Stimulated activated CD4-positive, alpha-beta T cell treated with anti-CD3 and anti-CD28 coated beads, Interleukin-15, amount 100 ng/mL, for 24 hours (primary cell): ENCODE measurements around the gene DMXL1.
"Not testable (repeated sequence)": the region's sequence is repeated elsewhere in the genome, so short reads cannot be mapped to it uniquely, and the experiment has no call there.

Experiments used
- DNase-seq: peaks from one replicate; pipeline ENCODE4 v3.0.0-alpha.2; 2020

Gene DMXL1

GRCh38 chr5:119123280-119123679, 52.4 kb downstream of the DMXL1 start:
- no peak for DNase-seq

- DNase-seq: no peak
These were observed 58.9 kb downstream of the DMXL1 start for GRCh38 chr5:119129770-119130169.

- no peak for DNase-seq
These were observed 60.8 kb downstream of the DMXL1 start for GRCh38 chr5:119131530-119132304.

GRCh38 chr5:119135743-119136142, 64.9 kb downstream of the DMXL1 start:
- DNase-seq: not testable (repeated sequence)

GRCh38 chr5:119136666-119137318, 65.9 kb downstream of the DMXL1 start:
- no peak for DNase-seq

GRCh38 chr5:119153629-119154028, 82.7 kb downstream of the DMXL1 start:
- DNase-seq: no peak

GRCh38 chr5:119158144-119158543, 87.3 kb downstream of the DMXL1 start:
- no peak for DNase-seq

GRCh38 chr5:119161430-119161829, 90.5 kb downstream of the DMXL1 start:
- no peak for DNase-seq

GRCh38 chr5:119166026-119166425, 95.1 kb downstream of the DMXL1 start:
- DNase-seq: no peak

GRCh38 chr5:119168401-119168800, 97.5 kb downstream of the DMXL1 start:
- DNase-seq: no peak

GRCh38 chr5:119171686-119172085, 100.8 kb downstream of the DMXL1 start:
- no peak for DNase-seq

- no peak for DNase-seq
These were observed 103.8 kb downstream of the DMXL1 start for GRCh38 chr5:119174578-119175163.

- no peak for DNase-seq
These were observed 105.9 kb downstream of the DMXL1 start for GRCh38 chr5:119176785-119177184.

- DNase-seq: no peak
These were observed 106.3 kb downstream of the DMXL1 start for GRCh38 chr5:119177226-119177625.

- DNase-seq: no peak
These were observed 107.5 kb downstream of the DMXL1 start for GRCh38 chr5:119178435-119178834.

GRCh38 chr5:119179857-119180641, 109.2 kb downstream of the DMXL1 start:
- no peak for DNase-seq

- not testable (repeated sequence) for DNase-seq
These were observed 114.6 kb downstream of the DMXL1 start for GRCh38 chr5:119185512-119185911.

- no peak for DNase-seq
These were observed 117.1 kb downstream of the DMXL1 start for GRCh38 chr5:119187776-119188529.

- DNase-seq: no peak
These were observed 119.7 kb downstream of the DMXL1 start for GRCh38 chr5:119190470-119191095.

- no peak for DNase-seq
These were observed 121.1 kb downstream of the DMXL1 start for GRCh38 chr5:119191944-119192343.

- DNase-seq: no peak
These were observed 129.9 kb downstream of the DMXL1 start for GRCh38 chr5:119200795-119201194.

GRCh38 chr5:119207105-119207504, 136.2 kb downstream of the DMXL1 start:
- DNase-seq: no peak
